ENCODE data around the gene LHFPL6. TPM values are rescaled to one million over a fixed set of nuclear protein-coding genes. Genes with fewer than 3 reads are reported as not detected.

LHFPL6 gene
- total RNA-seq, 2 donors from 2014 or later: 0.53 to 2.8 TPM

DNA sequence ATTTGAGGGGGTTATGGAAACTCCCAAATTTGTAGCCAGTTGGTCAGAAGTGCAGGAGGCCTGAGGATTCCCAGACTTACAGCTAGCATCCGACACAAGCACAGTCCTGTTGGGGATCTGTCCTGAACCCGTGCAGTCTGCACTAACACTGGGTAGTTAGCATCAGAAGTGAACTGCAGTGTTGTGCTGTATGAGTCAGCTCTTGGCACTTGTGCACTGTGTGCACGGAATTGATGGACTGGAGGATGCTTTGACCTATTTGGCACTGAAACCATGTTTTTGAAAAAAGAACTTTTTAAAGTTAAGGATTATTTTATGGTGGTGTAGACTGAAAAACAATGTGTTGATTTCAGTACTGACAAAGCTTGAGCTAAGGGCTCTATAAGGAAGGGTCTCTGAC, 285.7 kb downstream of the LHFPL6 start:
- TF ChIP-seq, protein P1, sequence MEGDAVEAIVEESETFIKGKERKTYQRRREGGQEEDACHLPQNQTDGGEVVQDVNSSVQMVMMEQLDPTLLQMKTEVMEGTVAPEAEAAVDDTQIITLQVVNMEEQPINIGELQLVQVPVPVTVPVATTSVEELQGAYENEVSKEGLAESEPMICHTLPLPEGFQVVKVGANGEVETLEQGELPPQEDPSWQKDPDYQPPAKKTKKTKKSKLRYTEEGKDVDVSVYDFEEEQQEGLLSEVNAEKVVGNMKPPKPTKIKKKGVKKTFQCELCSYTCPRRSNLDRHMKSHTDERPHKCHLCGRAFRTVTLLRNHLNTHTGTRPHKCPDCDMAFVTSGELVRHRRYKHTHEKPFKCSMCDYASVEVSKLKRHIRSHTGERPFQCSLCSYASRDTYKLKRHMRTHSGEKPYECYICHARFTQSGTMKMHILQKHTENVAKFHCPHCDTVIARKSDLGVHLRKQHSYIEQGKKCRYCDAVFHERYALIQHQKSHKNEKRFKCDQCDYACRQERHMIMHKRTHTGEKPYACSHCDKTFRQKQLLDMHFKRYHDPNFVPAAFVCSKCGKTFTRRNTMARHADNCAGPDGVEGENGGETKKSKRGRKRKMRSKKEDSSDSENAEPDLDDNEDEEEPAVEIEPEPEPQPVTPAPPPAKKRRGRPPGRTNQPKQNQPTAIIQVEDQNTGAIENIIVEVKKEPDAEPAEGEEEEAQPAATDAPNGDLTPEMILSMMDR (conservative IDR thresholded peaks at IDR 0.05): no peak
- H3K27ac Mint-ChIP-seq: no peak overlapping the region
- Histone ChIP-seq H3K9me3 (ENCODE audit: control insufficient read depth, low read length) (no peaks in the 10 kb centered on the region), H3K4me3 (ENCODE audit: low read length) (no peak overlapping the region), H3K36me3 (ENCODE audit: control insufficient read depth, insufficient read depth, low read length) (no peaks in the 10 kb centered on the region), H3K4me1 (ENCODE audit: control insufficient read depth, insufficient read depth, low read length) (no peaks in the 10 kb centered on the region), H3K27ac (ENCODE audit: low read depth, low read length) (no peak overlapping the region), H3K9ac (ENCODE audit: extremely low read depth, low read length, poor library complexity, severe bottlenecking) (no peak overlapping the region), H3K27me3 (ENCODE audit: control insufficient read depth, insufficient read depth, low read length, poor library complexity, severe bottlenecking) (no peaks in the 10 kb centered on the region)
- WGBS, 2 experiments (ENCODE audit: insufficient coverage in 1 of 2, insufficient read length in 1 of 2): 94 to 97% methylated on average over 3 of the region's 3 CpGs
- no peak for DNase-seq
- peaks cover 11% of the 10 kb centered on the region for H3K27me3 Mint-ChIP-seq (ENCODE audit: insufficient read depth)
- no peaks in the 10 kb centered on the region for H3K4me1 Mint-ChIP-seq
- H3K9me3 Mint-ChIP-seq: no peaks in the 10 kb centered on the region
- no peak overlapping the region for H3K4me3 Mint-ChIP-seq
- H3K36me3 Mint-ChIP-seq (ENCODE audit: low read depth): no peaks in the 10 kb centered on the region

DNA sequence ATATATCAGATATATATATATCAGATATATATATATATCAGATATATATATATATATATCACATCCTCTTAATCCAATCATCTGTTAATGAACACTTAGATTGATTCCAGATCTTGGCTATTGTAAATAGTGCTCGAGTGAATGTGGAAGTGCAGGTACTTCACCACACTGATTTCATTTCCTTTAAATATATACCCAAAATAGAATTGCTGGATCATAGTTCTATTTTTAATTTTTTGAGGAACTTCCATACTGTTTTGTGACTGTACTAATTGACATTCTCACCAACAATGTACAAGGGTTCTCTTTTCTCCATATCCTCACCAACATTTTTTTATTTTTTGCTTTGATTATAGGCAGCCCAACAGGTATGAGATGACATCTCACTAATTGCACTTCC, 287.2 kb downstream of the LHFPL6 start:
- H3K9me3 Mint-ChIP-seq: no peaks in the 10 kb centered on the region
- no peak overlapping the region for H3K4me3 Mint-ChIP-seq
- Histone ChIP-seq H3K36me3 (ENCODE audit: control insufficient read depth, insufficient read depth, low read length) (no peaks in the 10 kb centered on the region), H3K4me1 (ENCODE audit: control insufficient read depth, insufficient read depth, low read length) (no peaks in the 10 kb centered on the region), H3K27me3 (ENCODE audit: control insufficient read depth, insufficient read depth, low read length, poor library complexity, severe bottlenecking) (no peaks in the 10 kb centered on the region), H3K9ac (ENCODE audit: extremely low read depth, low read length, poor library complexity, severe bottlenecking) (no peak overlapping the region), H3K27ac (ENCODE audit: low read depth, low read length) (no peak overlapping the region), H3K4me3 (ENCODE audit: low read length) (no peak overlapping the region), H3K9me3 (ENCODE audit: control insufficient read depth, low read length) (no peaks in the 10 kb centered on the region)
- peaks cover 11% of the 10 kb centered on the region for H3K27me3 Mint-ChIP-seq (ENCODE audit: insufficient read depth)
- 100% methylated on average over 1 of the region's 1 CpG; no CpG with 5 or more reads in 1 of the 2 experiments for WGBS, 2 experiments (ENCODE audit: insufficient coverage in 1 of 2, insufficient read length in 1 of 2)
- no peaks in the 10 kb centered on the region for H3K4me1 Mint-ChIP-seq
- TF ChIP-seq, protein P1 (conservative IDR thresholded peaks at IDR 0.05): no peak
- no peak for DNase-seq
- H3K36me3 Mint-ChIP-seq (ENCODE audit: low read depth): no peaks in the 10 kb centered on the region
- H3K27ac Mint-ChIP-seq: no peak overlapping the region

DNA sequence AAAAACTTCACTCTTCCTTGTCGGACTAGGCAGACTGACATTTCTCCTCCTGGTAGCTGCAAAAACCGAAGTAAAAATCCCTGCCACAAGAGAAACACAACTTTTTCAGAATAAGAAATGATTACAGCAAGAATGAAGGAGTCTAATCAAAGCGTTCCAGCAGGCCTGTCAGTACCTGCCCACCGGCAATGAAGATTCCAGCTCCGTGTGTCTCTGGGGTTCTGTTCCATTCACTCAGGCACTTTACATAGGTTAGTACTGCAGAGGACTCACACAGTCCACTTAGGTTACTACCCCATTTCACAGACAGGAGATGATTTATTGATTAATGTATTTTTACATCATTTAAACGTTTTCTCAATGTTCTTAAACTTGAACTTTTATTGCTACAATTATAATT, 289.3 kb downstream of the LHFPL6 start:
- Histone ChIP-seq H3K9me3 (ENCODE audit: control insufficient read depth, low read length) (no peaks in the 10 kb centered on the region), H3K27me3 (ENCODE audit: control insufficient read depth, insufficient read depth, low read length, poor library complexity, severe bottlenecking) (no peaks in the 10 kb centered on the region), H3K4me1 (ENCODE audit: control insufficient read depth, insufficient read depth, low read length) (no peaks in the 10 kb centered on the region), H3K36me3 (ENCODE audit: control insufficient read depth, insufficient read depth, low read length) (no peaks in the 10 kb centered on the region), H3K27ac (ENCODE audit: low read depth, low read length) (no peak overlapping the region), H3K9ac (ENCODE audit: extremely low read depth, low read length, poor library complexity, severe bottlenecking) (no peak overlapping the region), H3K4me3 (ENCODE audit: low read length) (no peak overlapping the region)
- no peaks in the 10 kb centered on the region for H3K4me1 Mint-ChIP-seq
- no peaks in the 10 kb centered on the region for H3K36me3 Mint-ChIP-seq (ENCODE audit: low read depth)
- no peak for DNase-seq
- H3K27me3 Mint-ChIP-seq (ENCODE audit: insufficient read depth): peaks cover 6% of the 10 kb centered on the region
- no peaks in the 10 kb centered on the region for H3K9me3 Mint-ChIP-seq
- TF ChIP-seq, protein P1 (conservative IDR thresholded peaks at IDR 0.05): no peak
- no peak overlapping the region for H3K4me3 Mint-ChIP-seq
- no peak overlapping the region for H3K27ac Mint-ChIP-seq
- 84 to 90% methylated on average over 5 to 6 of the region's 6 CpGs for WGBS, 2 experiments (ENCODE audit: insufficient coverage in 1 of 2, insufficient read length in 1 of 2)
